ENCODE data around the gene ZNF273. TPM values are rescaled to one million over a fixed set of nuclear protein-coding genes. Genes with fewer than 3 reads are reported as not detected.
A peak's percentile ranks its signal among the peaks of the same experiment; 100 is the strongest.

Gene ZNF273
- total RNA-seq, 1 experiment from 2014 or later: 17.9 TPM

GRCh38 chr7:64876792-64877713, 26.0 kb upstream of the ZNF273 start:
- Mint-ChIP-seq H3K9me3 (peaks cover 75 to 85% of the 10 kb centered on the region in 2 experiments), H3K4me3 (peak overlapping the region; percentile 36 to 74)
- H3T11ph ChIP-seq (ENCODE audit: low read length): no peak overlapping the region

More at GRCh38 chr7:64876792-64877713, 26.0 kb upstream of the ZNF273 start:
- Histone ChIP-seq H3K23ac (ENCODE audit: insufficient read length, low read depth, low read length) (no peak overlapping the region), H3K9me3 (ENCODE audit: control insufficient read depth, low read depth, low read length) (no peaks in the 10 kb centered on the region), H2BK20ac (ENCODE audit: low read depth, low read length, poor library complexity, severe bottlenecking) (no peak overlapping the region), H2AFZ (ENCODE audit: low read length) (no peak overlapping the region), H2BK120ac (ENCODE audit: low read depth, low read length, poor library complexity, severe bottlenecking) (no peak overlapping the region), H3K4me1 (ENCODE audit: insufficient read depth, low read length) (no peaks in the 10 kb centered on the region), H3K14ac (ENCODE audit: insufficient read depth, low read length) (no peak overlapping the region), H3K27ac (ENCODE audit: insufficient read length, low read depth, low read length) (no peak overlapping the region), H4K8ac (replicated peaks; ENCODE audit: insufficient read length, low read depth, low read length) (no peak overlapping the region), H3K56ac (ENCODE audit: insufficient read length, low read depth, low read length) (no peak overlapping the region), H4K20me1 (ENCODE audit: control insufficient read depth, insufficient read depth, insufficient read length) (no peaks in the 10 kb centered on the region), H2AK5ac (ENCODE audit: insufficient read length, low read length) (no peak overlapping the region), H3K9ac (ENCODE audit: extremely low read depth, insufficient read length, low read length) (no peak overlapping the region), H3K4me2 (ENCODE audit: insufficient read depth, insufficient read length, low read length) (peak overlapping the region; percentile 14), H3K23me2 (ENCODE audit: insufficient read length, low read depth, low read length, poor library complexity, severe bottlenecking) (no peaks in the 10 kb centered on the region), H3K18ac (ENCODE audit: insufficient read length, low read depth, low read length) (no peak overlapping the region), H2BK15ac (ENCODE audit: low read depth, low read length) (no peak overlapping the region), H4K91ac (ENCODE audit: insufficient read length, low read depth, low read length) (no peak overlapping the region), H2BK5ac (ENCODE audit: insufficient read length, low read length) (no peak overlapping the region), H2BK12ac (ENCODE audit: insufficient read length, low read depth, low read length) (no peak overlapping the region), H3K4ac (ENCODE audit: low read depth, low read length) (no peak overlapping the region), H3K79me1 (ENCODE audit: insufficient read depth, low read depth, low read length, poor library complexity, severe bottlenecking) (no peaks in the 10 kb centered on the region), H3K79me2 (ENCODE audit: insufficient read depth, low read length) (no peaks in the 10 kb centered on the region), H3K27me3 (ENCODE audit: insufficient read depth, low read length) (no peaks in the 10 kb centered on the region; the same call in 1 of the 2 replicates), H4K5ac (ENCODE audit: insufficient read length, low read depth, low read length) (no peak overlapping the region)
- no peak for TF ChIP-seq CTCF (conservative IDR thresholded peaks at IDR 0.05)
- H3K4me1 Mint-ChIP-seq: 0 out of 4 replicates have a peak, but pooled peaks cover 0 to 3% of the 10 kb centered on the region in 2 experiments
- H3K27ac Mint-ChIP-seq: no peak overlapping the region
- H3K27me3 Mint-ChIP-seq (ENCODE audit: low read depth): peaks cover 54% of the 10 kb centered on the region
- peak; percentile 27 for DNase-seq
- no CpG with 5 or more reads among the region's 39 CpGs for WGBS (ENCODE audit: extremely low coverage, insufficient read length, low lambda C conversion rate)
- H3K36me3 Mint-ChIP-seq (ENCODE audit: insufficient read depth in 1 of 3, low read depth in 3 of 3): peaks cover 6 to 10% (median 8%) of the 10 kb centered on the region in 3 experiments; a peak in 5 of 7 replicates
